Measurements from ENCODE around the gene FXYD6. TPM values are rescaled to one million over a fixed set of nuclear protein-coding genes. Genes with fewer than 3 reads are reported as not detected.

The FXYD6 gene
- polyA plus RNA-seq, 1 of the 3 experiments (the other 2 are of a cell fraction): 1.4 TPM

DNA sequence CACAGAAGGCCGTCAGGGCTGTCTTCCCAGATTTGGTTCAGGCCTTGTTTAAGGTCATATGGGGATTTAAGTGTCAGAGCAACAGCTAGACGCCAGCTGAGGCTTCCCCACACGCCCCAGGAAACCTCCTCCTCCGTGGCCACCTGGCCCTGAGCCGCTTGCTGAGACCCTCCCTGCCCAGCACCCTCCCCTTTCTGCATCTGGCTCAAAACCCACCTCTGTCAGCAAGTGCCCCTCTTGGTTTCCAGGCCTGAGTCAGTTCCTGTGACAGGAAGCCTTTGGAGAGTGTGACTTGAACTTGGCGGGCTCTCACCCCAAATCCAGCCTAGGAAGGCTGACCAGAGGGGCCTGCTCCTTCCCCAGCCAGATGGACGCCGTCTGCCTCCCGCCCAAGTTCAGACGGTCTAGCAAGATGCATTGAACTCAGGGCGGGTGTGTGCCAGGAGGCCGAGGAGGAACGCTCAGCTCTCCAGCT lies 52.5 kb downstream of the FXYD6 start:
- no peaks in the 10 kb centered on the region for H3K27me3 ChIP-seq (ENCODE audit: insufficient read depth)
- 73% methylated on average over 6 of the region's 13 CpGs for WGBS (ENCODE audit: low lambda C conversion rate)
- no peak overlapping the region for H3K27ac ChIP-seq (ENCODE audit: low read depth in 2 of 2, low read length in 1 of 2)
- ChIA-PET POLR2A (no interaction called here), CTCF (interaction anchor here (1.2 to 25.9 kb wide), 7 partner anchors 10 to 398 kb away, joined by 3 to 481 read pairs (median 23); no protein-coding TSS in a partner anchor)
- H3K4me2 ChIP-seq: no peak overlapping the region
- no peaks in the 10 kb centered on the region for H3K36me3 ChIP-seq (replicated peaks in 1 of 2; ENCODE audit: control insufficient read depth in 1 of 2, insufficient read depth in 2 of 2, low read length in 1 of 2)
- no peak overlapping the region for H3K4me3 ChIP-seq (ENCODE audit: low read depth in 2 of 2, low read length in 1 of 2)
- H3F3A ChIP-seq (replicated peaks; ENCODE audit: insufficient read depth): no peaks in the 10 kb centered on the region
- TF ChIP-seq FOXJ3 (CRISPR knock-in tag; IDR thresholded peaks at IDR 0.05) (no peak), EZH2phosphoT487 (IDR thresholded peaks at IDR 0.05; ENCODE audit: borderline replicate concordance, low read depth) (no peak), RXRA (IDR thresholded peaks at IDR 0.05; ENCODE audit: borderline replicate concordance, low read depth) (no peak), MXI1 (IDR thresholded peaks at IDR 0.05; ENCODE audit: low read depth, low read length) (no peak), GATA2 (CRISPR knock-in tag; IDR thresholded peaks at IDR 0.05) (no peak), FOSL2 (IDR thresholded peaks at IDR 0.05; ENCODE audit: borderline replicate concordance, low read depth) (no peak), ELF1 (IDR thresholded peaks at IDR 0.05) (no peak)
- TF ChIP-seq, protein P1, sequence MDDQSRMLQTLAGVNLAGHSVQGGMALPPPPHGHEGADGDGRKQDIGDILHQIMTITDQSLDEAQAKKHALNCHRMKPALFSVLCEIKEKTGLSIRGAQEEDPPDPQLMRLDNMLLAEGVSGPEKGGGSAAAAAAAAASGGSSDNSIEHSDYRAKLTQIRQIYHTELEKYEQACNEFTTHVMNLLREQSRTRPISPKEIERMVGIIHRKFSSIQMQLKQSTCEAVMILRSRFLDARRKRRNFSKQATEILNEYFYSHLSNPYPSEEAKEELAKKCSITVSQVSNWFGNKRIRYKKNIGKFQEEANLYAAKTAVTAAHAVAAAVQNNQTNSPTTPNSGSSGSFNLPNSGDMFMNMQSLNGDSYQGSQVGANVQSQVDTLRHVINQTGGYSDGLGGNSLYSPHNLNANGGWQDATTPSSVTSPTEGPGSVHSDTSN (IDR thresholded peaks at IDR 0.05): no peak
- TF ChIP-seq, protein P2, sequence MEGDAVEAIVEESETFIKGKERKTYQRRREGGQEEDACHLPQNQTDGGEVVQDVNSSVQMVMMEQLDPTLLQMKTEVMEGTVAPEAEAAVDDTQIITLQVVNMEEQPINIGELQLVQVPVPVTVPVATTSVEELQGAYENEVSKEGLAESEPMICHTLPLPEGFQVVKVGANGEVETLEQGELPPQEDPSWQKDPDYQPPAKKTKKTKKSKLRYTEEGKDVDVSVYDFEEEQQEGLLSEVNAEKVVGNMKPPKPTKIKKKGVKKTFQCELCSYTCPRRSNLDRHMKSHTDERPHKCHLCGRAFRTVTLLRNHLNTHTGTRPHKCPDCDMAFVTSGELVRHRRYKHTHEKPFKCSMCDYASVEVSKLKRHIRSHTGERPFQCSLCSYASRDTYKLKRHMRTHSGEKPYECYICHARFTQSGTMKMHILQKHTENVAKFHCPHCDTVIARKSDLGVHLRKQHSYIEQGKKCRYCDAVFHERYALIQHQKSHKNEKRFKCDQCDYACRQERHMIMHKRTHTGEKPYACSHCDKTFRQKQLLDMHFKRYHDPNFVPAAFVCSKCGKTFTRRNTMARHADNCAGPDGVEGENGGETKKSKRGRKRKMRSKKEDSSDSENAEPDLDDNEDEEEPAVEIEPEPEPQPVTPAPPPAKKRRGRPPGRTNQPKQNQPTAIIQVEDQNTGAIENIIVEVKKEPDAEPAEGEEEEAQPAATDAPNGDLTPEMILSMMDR (IDR thresholded peaks at IDR 0.05): no peak
- TF ChIP-seq, protein P3, sequence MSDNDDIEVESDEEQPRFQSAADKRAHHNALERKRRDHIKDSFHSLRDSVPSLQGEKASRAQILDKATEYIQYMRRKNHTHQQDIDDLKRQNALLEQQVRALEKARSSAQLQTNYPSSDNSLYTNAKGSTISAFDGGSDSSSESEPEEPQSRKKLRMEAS (IDR thresholded peaks at IDR 0.05; ENCODE audit: low read depth): no peak
- no peaks in the 10 kb centered on the region for H3K9me2 ChIP-seq
- no peak for DNase-seq
- H3K9ac ChIP-seq: no peak overlapping the region
- no peaks in the 10 kb centered on the region for H3K79me2 ChIP-seq (ENCODE audit: insufficient read depth)
- H4K20me1 ChIP-seq (ENCODE audit: insufficient read depth): no peaks in the 10 kb centered on the region
- H3K9me3 ChIP-seq: no peaks in the 10 kb centered on the region
- no peaks in the 10 kb centered on the region; a peak in 2 of 4 replicates for H3K4me1 ChIP-seq (ENCODE audit: control insufficient read depth in 1 of 2, insufficient read depth in 2 of 2, low read depth in 1 of 2, low read length in 1 of 2)
- H2AFZ ChIP-seq (ENCODE audit: low read depth): no peak overlapping the region

DNA sequence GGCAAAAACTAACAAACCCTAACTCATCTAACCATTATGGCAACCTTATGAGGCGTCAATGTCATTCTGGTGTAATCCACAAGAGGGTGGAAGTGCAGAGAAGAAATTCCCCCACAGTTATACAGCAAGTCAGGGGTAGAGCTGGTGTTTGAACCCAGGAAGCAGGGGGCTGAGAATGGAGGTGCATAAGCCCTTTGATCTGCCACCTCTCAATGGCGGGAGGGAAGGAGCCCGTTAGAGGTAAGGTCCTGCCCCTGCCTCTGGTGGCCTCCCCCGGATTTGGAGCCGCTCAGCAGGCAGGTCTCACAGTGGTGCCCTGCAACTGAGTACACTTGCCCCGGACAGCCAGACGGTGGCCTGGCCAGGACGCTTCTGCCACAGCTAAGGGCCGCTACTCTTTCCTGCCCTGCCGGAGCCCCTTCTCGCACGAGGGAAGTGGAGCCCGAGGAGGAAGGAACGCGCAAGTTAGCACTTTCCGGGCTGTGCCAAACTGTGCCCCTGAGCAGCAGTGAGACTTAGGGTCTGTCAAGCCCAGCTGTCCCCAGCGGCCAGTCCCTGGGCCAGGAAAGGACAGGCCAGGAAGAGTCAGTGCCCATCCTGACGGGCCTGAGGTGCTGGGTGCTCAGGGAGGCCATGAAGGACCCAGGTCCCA lies 53.0 kb downstream of the FXYD6 start:
- Histone ChIP-seq H3K27ac (ENCODE audit: low read depth in 2 of 2, low read length in 1 of 2) (no peak overlapping the region), H4K20me1 (ENCODE audit: insufficient read depth) (no peaks in the 10 kb centered on the region), H3K36me3 (replicated peaks in 1 of 2; ENCODE audit: control insufficient read depth in 1 of 2, insufficient read depth in 2 of 2, low read length in 1 of 2) (no peaks in the 10 kb centered on the region), H3K79me2 (ENCODE audit: insufficient read depth) (no peaks in the 10 kb centered on the region), H3K9me3 (no peaks in the 10 kb centered on the region), H3K4me3 (ENCODE audit: low read depth in 2 of 2, low read length in 1 of 2) (no peak overlapping the region), H3K27me3 (ENCODE audit: insufficient read depth) (no peaks in the 10 kb centered on the region), H3F3A (replicated peaks; ENCODE audit: insufficient read depth) (no peaks in the 10 kb centered on the region), H3K9ac (no peak overlapping the region), H3K9me2 (no peaks in the 10 kb centered on the region), H3K4me2 (no peak overlapping the region), H3K4me1 (ENCODE audit: control insufficient read depth in 1 of 2, insufficient read depth in 2 of 2, low read depth in 1 of 2, low read length in 1 of 2) (no peaks in the 10 kb centered on the region; a peak in 1 of 4 replicates), H2AFZ (ENCODE audit: low read depth) (no peak overlapping the region)
- 71% methylated on average over 1 of the region's 18 CpGs for WGBS (ENCODE audit: low lambda C conversion rate)
- POLR2A ChIA-PET: interaction anchor here (0.5 kb wide), 1 partner anchor 433 kb away, joined by 3 read pairs; no protein-coding TSS in a partner anchor
- DNase-seq: no peak
- CTCF ChIA-PET: interaction anchor here (0.5 to 25.9 kb wide), 16 partner anchors 9 to 464 kb away, joined by 3 to 481 read pairs (median 4); no protein-coding TSS in a partner anchor
- TF ChIP-seq, protein P2 (IDR thresholded peaks at IDR 0.05): peak; percentile 28; the same call in 1 of the 2 replicates
- TF ChIP-seq RXRA (IDR thresholded peaks at IDR 0.05; ENCODE audit: borderline replicate concordance, low read depth): no peak
